ENCODE measurements around the gene LMNB1. TPM values are rescaled to one million over a fixed set of nuclear protein-coding genes. Genes with fewer than 3 reads are reported as not detected.
A peak's percentile ranks its signal among the peaks of the same experiment; 100 is the strongest.
"Not testable (repeated sequence)": the region's sequence is repeated elsewhere in the genome, so short reads cannot be mapped to it uniquely, and the experiment has no call there.

LMNB1 gene
- polyA plus RNA-seq (2012; ENCODE audit: low read depth, missing spikeins) = 54.2 TPM

- DNase-seq (ENCODE audit: insufficient read length, low spot score) (peak; percentile 79), FAIRE-seq (peak; percentile 85)
- TF ChIP-seq POLR2AphosphoS5 (IDR thresholded peaks at IDR 0.05; ENCODE audit: low read depth, low read length) = peak; percentile 51
- TF ChIP-seq PAX5 (IDR thresholded peaks at IDR 0.05; ENCODE audit: insufficient read depth, low read length, severe bottlenecking) = peak; percentile 3
- peak; percentile 56 for TF ChIP-seq TAF1 (IDR thresholded peaks at IDR 0.05; ENCODE audit: low read depth, low read length)
- no peak for TF ChIP-seq SPI1 (IDR thresholded peaks at IDR 0.05; ENCODE audit: low read depth, low read length)
- peak; percentile 80 for TF ChIP-seq POLR2A (IDR thresholded peaks at IDR 0.05; ENCODE audit: low read depth, low read length)
- TF ChIP-seq POU2F2 (IDR thresholded peaks at IDR 0.05; ENCODE audit: low read depth, low read length) = peak; percentile 57; the same call in 1 of the 2 replicates
These were observed at the start of gene LMNB1 for GRCh38 chr5:126776499-126777256. LMNB1 (plus strand) TSS chr5:126777136; CDS start chr5:126777509, 373 bp downstream.

- peak; percentile 85 for FAIRE-seq
- TF ChIP-seq SPI1 (IDR thresholded peaks at IDR 0.05; ENCODE audit: low read depth, low read length) = no peak
- TF ChIP-seq POLR2AphosphoS5 (IDR thresholded peaks at IDR 0.05; ENCODE audit: low read depth, low read length) = no peak
- TF ChIP-seq PAX5 (IDR thresholded peaks at IDR 0.05; ENCODE audit: insufficient read depth, low read length, severe bottlenecking) = no peak
- TF ChIP-seq POU2F2 (IDR thresholded peaks at IDR 0.05; ENCODE audit: low read depth, low read length) = no peak
- TF ChIP-seq POLR2A (IDR thresholded peaks at IDR 0.05; ENCODE audit: low read depth, low read length) = no peak
- TF ChIP-seq TAF1 (IDR thresholded peaks at IDR 0.05; ENCODE audit: low read depth, low read length) = no peak
- no peak for DNase-seq (ENCODE audit: insufficient read length, low spot score)
These were observed 44.2 kb upstream of the LMNB1 start for GRCh38 chr5:126732716-126733115.

GRCh38 chr5:126734573-126734972 lies 42.4 kb upstream of the LMNB1 start:
- not testable (repeated sequence) for DNase-seq (ENCODE audit: insufficient read length, low spot score); FAIRE-seq

- FAIRE-seq (no peak), DNase-seq (ENCODE audit: insufficient read length, low spot score) (no peak)
- no peak for TF ChIP-seq POLR2A (IDR thresholded peaks at IDR 0.05; ENCODE audit: low read depth, low read length)
These were observed 40.8 kb upstream of the LMNB1 start for GRCh38 chr5:126736141-126736540.

- no peak for DNase-seq (ENCODE audit: insufficient read length, low spot score)
- no peak for TF ChIP-seq SPI1 (IDR thresholded peaks at IDR 0.05; ENCODE audit: low read depth, low read length)
- TF ChIP-seq PAX5 (IDR thresholded peaks at IDR 0.05; ENCODE audit: insufficient read depth, low read length, severe bottlenecking) = no peak
- TF ChIP-seq POLR2A (IDR thresholded peaks at IDR 0.05; ENCODE audit: low read depth, low read length) = no peak
- no peak for TF ChIP-seq POLR2AphosphoS5 (IDR thresholded peaks at IDR 0.05; ENCODE audit: low read depth, low read length)
- TF ChIP-seq TAF1 (IDR thresholded peaks at IDR 0.05; ENCODE audit: low read depth, low read length) = no peak
- no peak for TF ChIP-seq POU2F2 (IDR thresholded peaks at IDR 0.05; ENCODE audit: low read depth, low read length)
- no peak for FAIRE-seq
These were observed 35.6 kb upstream of the LMNB1 start for GRCh38 chr5:126741361-126741760.

- DNase-seq (ENCODE audit: insufficient read length, low spot score) (no peak), FAIRE-seq (no peak)
- TF ChIP-seq TAF1 (IDR thresholded peaks at IDR 0.05; ENCODE audit: low read depth, low read length) (no peak), POLR2A (IDR thresholded peaks at IDR 0.05; ENCODE audit: low read depth, low read length) (no peak), POU2F2 (IDR thresholded peaks at IDR 0.05; ENCODE audit: low read depth, low read length) (no peak)
These were observed 34.5 kb upstream of the LMNB1 start for GRCh38 chr5:126742425-126742824.

GRCh38 chr5:126744836-126745235 lies 32.1 kb upstream of the LMNB1 start:
- FAIRE-seq (no peak), DNase-seq (ENCODE audit: insufficient read length, low spot score) (no peak)
- TF ChIP-seq POU2F2 (IDR thresholded peaks at IDR 0.05; ENCODE audit: low read depth, low read length) (no peak), POLR2AphosphoS5 (IDR thresholded peaks at IDR 0.05; ENCODE audit: low read depth, low read length) (no peak), TAF1 (IDR thresholded peaks at IDR 0.05; ENCODE audit: low read depth, low read length) (no peak), PAX5 (IDR thresholded peaks at IDR 0.05; ENCODE audit: insufficient read depth, low read length, severe bottlenecking) (no peak), POLR2A (IDR thresholded peaks at IDR 0.05; ENCODE audit: low read depth, low read length) (no peak), SPI1 (IDR thresholded peaks at IDR 0.05; ENCODE audit: low read depth, low read length) (no peak)

- DNase-seq (ENCODE audit: insufficient read length, low spot score) (no peak), FAIRE-seq (no peak)
- TF ChIP-seq SPI1 (IDR thresholded peaks at IDR 0.05; ENCODE audit: low read depth, low read length) (no peak), POLR2A (IDR thresholded peaks at IDR 0.05; ENCODE audit: low read depth, low read length) (no peak), POLR2AphosphoS5 (IDR thresholded peaks at IDR 0.05; ENCODE audit: low read depth, low read length) (no peak), POU2F2 (IDR thresholded peaks at IDR 0.05; ENCODE audit: low read depth, low read length) (no peak)
These were observed 31.5 kb upstream of the LMNB1 start for GRCh38 chr5:126745259-126745992.

GRCh38 chr5:126746290-126746689 lies 30.6 kb upstream of the LMNB1 start:
- FAIRE-seq (no peak), DNase-seq (ENCODE audit: insufficient read length, low spot score) (no peak)
- TF ChIP-seq POLR2AphosphoS5 (IDR thresholded peaks at IDR 0.05; ENCODE audit: low read depth, low read length) (no peak), POLR2A (IDR thresholded peaks at IDR 0.05; ENCODE audit: low read depth, low read length) (no peak), POU2F2 (IDR thresholded peaks at IDR 0.05; ENCODE audit: low read depth, low read length) (no peak), TAF1 (IDR thresholded peaks at IDR 0.05; ENCODE audit: low read depth, low read length) (no peak), SPI1 (IDR thresholded peaks at IDR 0.05; ENCODE audit: low read depth, low read length) (no peak), PAX5 (IDR thresholded peaks at IDR 0.05; ENCODE audit: insufficient read depth, low read length, severe bottlenecking) (no peak)
